Measurements from ENCODE around the gene PEMT. TPM values are rescaled to one million over a fixed set of nuclear protein-coding genes. Genes with fewer than 3 reads are reported as not detected.

Gene PEMT
- total and polyA plus RNA-seq, 9 donors: 6.6 to 62.8 (median 32.5) TPM

- no peak overlapping the region for H3K4me3 ChIP-seq
- TF ChIP-seq CTCF (IDR thresholded peaks at IDR 0.05): no peak
- peaks cover 4% of the 10 kb centered on the region for H3K4me1 ChIP-seq (ENCODE audit: insufficient read depth)
- H3K27ac ChIP-seq: no peak overlapping the region
- no peaks in the 10 kb centered on the region for H3K36me3 ChIP-seq
- intact Hi-C loops (cut with DNase I): loop anchor here (10.0 kb wide), 4 partner anchors 82 to 152 kb away; partner anchors contain the start of gene PEMT (in 2 of the 4)
- 84 to 90% (median 84%) methylated on average over 9 of the region's 9 CpGs for WGBS, 3 donors
- DNase-seq: no peak
- no peaks in the 10 kb centered on the region for H3K27me3 ChIP-seq
- no peaks in the 10 kb centered on the region for H3K9me3 ChIP-seq
Measured at GRCh38 chr17:17492571-17492970, 98.9 kb downstream of the PEMT start.

- no peak for TF ChIP-seq CTCF (IDR thresholded peaks at IDR 0.05)
- H3K9me3 ChIP-seq: no peaks in the 10 kb centered on the region
- peaks cover 4% of the 10 kb centered on the region for H3K4me1 ChIP-seq (ENCODE audit: insufficient read depth)
- no peak overlapping the region for H3K4me3 ChIP-seq
- DNase-seq: no peak
- WGBS, 3 donors: 75 to 81% (median 80%) methylated on average over 11 of the region's 11 CpGs
- H3K36me3 ChIP-seq: no peaks in the 10 kb centered on the region
- H3K27ac ChIP-seq: no peak overlapping the region
- intact Hi-C loops (cut with DNase I): loop anchor here (10.0 kb wide), 4 partner anchors 83 to 153 kb away; partner anchors contain the start of gene PEMT (in 2 of the 4)
- no peaks in the 10 kb centered on the region for H3K27me3 ChIP-seq
Measured at GRCh38 chr17:17492085-17492484, 99.4 kb downstream of the PEMT start.

- TF ChIP-seq EP300 (IDR thresholded peaks at IDR 0.05) (no peak), CTCF (IDR thresholded peaks at IDR 0.05) (no peak), POLR2A (IDR thresholded peaks at IDR 0.05) (no peak)
- Histone ChIP-seq H3K27ac (no peak overlapping the region), H3K4me1 (ENCODE audit: insufficient read depth) (peaks cover 4% of the 10 kb centered on the region), H3K4me3 (no peak overlapping the region), H3K9me3 (no peaks in the 10 kb centered on the region), H3K27me3 (no peaks in the 10 kb centered on the region), H3K36me3 (no peaks in the 10 kb centered on the region)
- no peak for DNase-seq
- WGBS, 3 donors: 82 to 85% (median 84%) methylated on average over 17 of the region's 17 CpGs
- intact Hi-C loops (cut with DNase I): loop anchor here (10.0 kb wide), 4 partner anchors 83 to 153 kb away; partner anchors contain the start of gene PEMT (in 2 of the 4)
Measured at GRCh38 chr17:17491546-17491988, 99.9 kb downstream of the PEMT start.

- 75 to 82% (median 76%) methylated on average over 10 of the region's 10 CpGs for WGBS, 3 donors
- TF ChIP-seq CTCF (IDR thresholded peaks at IDR 0.05) (no peak), POLR2A (IDR thresholded peaks at IDR 0.05) (no peak), EP300 (IDR thresholded peaks at IDR 0.05) (no peak)
- Histone ChIP-seq H3K4me1 (ENCODE audit: insufficient read depth) (peaks cover 4% of the 10 kb centered on the region), H3K27me3 (no peaks in the 10 kb centered on the region), H3K4me3 (no peak overlapping the region), H3K27ac (no peak overlapping the region), H3K36me3 (no peaks in the 10 kb centered on the region), H3K9me3 (no peaks in the 10 kb centered on the region)
- intact Hi-C loops (cut with DNase I): loop anchor here (10.0 kb wide), 4 partner anchors 84 to 154 kb away; partner anchors contain the start of gene PEMT (in 2 of the 4)
- no peak for DNase-seq
Measured at GRCh38 chr17:17491031-17491471, 100.5 kb downstream of the PEMT start.
